ENCODE results near the gene IL36B.

DNA sequence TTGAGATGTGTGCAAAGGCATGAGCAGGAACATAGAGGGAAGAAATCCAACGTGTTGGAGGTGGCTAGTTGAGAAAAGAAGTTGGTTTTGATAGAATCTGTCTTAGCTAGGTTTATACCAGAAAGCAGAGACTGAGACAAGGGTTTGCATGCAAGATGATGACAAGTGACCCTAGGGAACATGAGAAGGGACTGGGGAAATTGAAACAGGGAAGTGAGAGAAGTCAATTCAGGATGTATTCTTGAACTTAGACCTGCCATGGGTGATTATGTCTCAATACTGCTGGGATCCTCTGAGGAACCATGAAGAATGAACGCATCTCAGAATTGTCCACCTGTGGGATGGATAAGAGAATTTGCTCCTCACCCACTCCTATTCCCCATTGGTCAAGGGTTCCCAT lies 26.9 kb downstream of the IL36B start:
- TF ChIP-seq, protein P1, sequence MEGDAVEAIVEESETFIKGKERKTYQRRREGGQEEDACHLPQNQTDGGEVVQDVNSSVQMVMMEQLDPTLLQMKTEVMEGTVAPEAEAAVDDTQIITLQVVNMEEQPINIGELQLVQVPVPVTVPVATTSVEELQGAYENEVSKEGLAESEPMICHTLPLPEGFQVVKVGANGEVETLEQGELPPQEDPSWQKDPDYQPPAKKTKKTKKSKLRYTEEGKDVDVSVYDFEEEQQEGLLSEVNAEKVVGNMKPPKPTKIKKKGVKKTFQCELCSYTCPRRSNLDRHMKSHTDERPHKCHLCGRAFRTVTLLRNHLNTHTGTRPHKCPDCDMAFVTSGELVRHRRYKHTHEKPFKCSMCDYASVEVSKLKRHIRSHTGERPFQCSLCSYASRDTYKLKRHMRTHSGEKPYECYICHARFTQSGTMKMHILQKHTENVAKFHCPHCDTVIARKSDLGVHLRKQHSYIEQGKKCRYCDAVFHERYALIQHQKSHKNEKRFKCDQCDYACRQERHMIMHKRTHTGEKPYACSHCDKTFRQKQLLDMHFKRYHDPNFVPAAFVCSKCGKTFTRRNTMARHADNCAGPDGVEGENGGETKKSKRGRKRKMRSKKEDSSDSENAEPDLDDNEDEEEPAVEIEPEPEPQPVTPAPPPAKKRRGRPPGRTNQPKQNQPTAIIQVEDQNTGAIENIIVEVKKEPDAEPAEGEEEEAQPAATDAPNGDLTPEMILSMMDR (conservative IDR thresholded peaks at IDR 0.05), result no peak
- TF ChIP-seq EZH2 (IDR thresholded peaks at IDR 0.05; ENCODE audit: low read depth), result no peak
